Mesendoderm (in vitro differentiated cells): ENCODE results near the gene DRAXIN.

ENCODE experiments used
- DNase-seq: peaks from one replicate; pipeline ENCODE4 v3.0.0; 2013
- H2AK5ac ChIP-seq: 2 replicates; pipeline ENCODE4 v1.6.1; 2013; ENCODE audit warnings: low read length, inconsistent platforms
- H2BK120ac ChIP-seq: 2 replicates; pipeline ENCODE4 v1.6.1; 2013; ENCODE audit warnings: low read depth, mild to moderate bottlenecking, low read length, moderate library complexity, mixed read lengths
- H2BK15ac ChIP-seq: replicated peaks from 2 replicates; pipeline ENCODE4 v1.6.1; 2013; ENCODE audit warnings: low read depth, mild to moderate bottlenecking, moderate library complexity
- H2BK5ac ChIP-seq: 2 replicates; pipeline ENCODE4 v1.6.1; 2013; ENCODE audit warnings: low read length, inconsistent platforms
- H3K18ac ChIP-seq: 2 replicates; pipeline ENCODE4 v1.6.1; 2013; ENCODE audit warnings: mild to moderate bottlenecking, low read length, mixed read lengths
- H3K23ac ChIP-seq: one replicate; pipeline ENCODE4 v1.6.1; 2013; ENCODE audit warnings: low read length
- H3K27ac ChIP-seq: 2 replicates; pipeline ENCODE4 v1.5.1; 2013; ENCODE audit warnings: low read depth, mild to moderate bottlenecking, inconsistent platforms, low read length, moderate library complexity
- H3K27me3 ChIP-seq: 2 replicates; pipeline ENCODE4 v1.6.1; 2013; ENCODE audit warnings: low read length, control low read depth, mild to moderate bottlenecking, inconsistent platforms; ENCODE audit not compliant: insufficient read depth, poor library complexity
- H3K36me3 ChIP-seq: 2 replicates; pipeline ENCODE4 v1.6.1; 2013; ENCODE audit warnings: low read length, inconsistent platforms; ENCODE audit not compliant: control insufficient read depth, insufficient read depth
- H3K4ac ChIP-seq: one replicate; pipeline ENCODE4 v1.6.1; 2013; ENCODE audit warnings: low read depth, mild to moderate bottlenecking, low read length, moderate library complexity
- H3K4me1 ChIP-seq: 2 replicates; pipeline ENCODE4 v1.6.1; 2013; ENCODE audit warnings: low read depth, low read length, inconsistent platforms; ENCODE audit not compliant: control insufficient read depth
- H3K4me2 ChIP-seq: 2 replicates; pipeline ENCODE4 v1.6.1; 2013; ENCODE audit warnings: low read length
- H3K4me3 ChIP-seq: 2 replicates; pipeline ENCODE4 v1.5.1; 2013; ENCODE audit warnings: mild to moderate bottlenecking, low read length
- H3K56ac ChIP-seq: one replicate; pipeline ENCODE4 v1.6.1; 2013; ENCODE audit warnings: low read length
- H3K79me1 ChIP-seq: 2 replicates; pipeline ENCODE4 v1.6.1; 2013; ENCODE audit warnings: low read length, inconsistent platforms
- H3K79me2 ChIP-seq: 2 replicates; pipeline ENCODE4 v1.6.1; 2013; ENCODE audit warnings: mild to moderate bottlenecking, low read length; ENCODE audit not compliant: control insufficient read depth, insufficient read depth
- H3K9ac ChIP-seq: 2 replicates; pipeline ENCODE4 v1.6.1; 2013; ENCODE audit warnings: low read length, inconsistent platforms
- H4K5ac ChIP-seq: one replicate; pipeline ENCODE4 v1.6.1; 2013; ENCODE audit warnings: low read length
- H4K8ac ChIP-seq: one replicate; pipeline ENCODE4 v1.6.1; 2013; ENCODE audit warnings: low read depth, mild to moderate bottlenecking, control low read depth, low read length, moderate library complexity
- WGBS: extraction: QIAGEN DNeasy Blood & Tissue Kit; methylation state at CpG from one replicate; pipeline ENCODE4 v1.1.7; 2013; ENCODE audit warnings: low lambda C conversion rate, missing lambda C conversion rate; ENCODE audit not compliant: insufficient coverage; ENCODE audit errors: extremely low coverage; 5-methylcytosine and 5-hydroxymethylcytosine counted together

The DRAXIN gene

DNA sequence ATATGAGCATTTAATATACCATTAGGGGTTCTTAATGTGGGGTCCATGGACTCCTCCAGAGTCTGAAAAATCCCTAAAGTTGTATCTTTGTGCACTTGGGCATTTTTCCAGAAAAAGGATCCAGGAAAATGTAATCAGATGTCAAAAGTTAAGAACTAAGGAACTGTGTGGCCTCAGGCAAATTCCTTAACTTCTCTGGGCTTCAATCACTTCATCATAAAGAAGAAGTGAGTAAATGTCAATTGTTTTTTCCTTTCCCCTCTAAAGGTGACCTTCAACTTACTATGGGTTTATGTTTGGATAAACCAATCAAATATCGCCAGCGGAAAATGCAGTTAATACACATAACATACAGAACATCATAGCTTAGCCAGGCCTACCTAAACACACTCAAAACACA lies 13.1 kb upstream of the DRAXIN start:
- Histone ChIP-seq H3K27me3 (no peaks in the 10 kb centered on the region), H2AK5ac (no peak overlapping the region), H3K9ac (no peak overlapping the region), H3K27ac (no peak overlapping the region), H3K18ac (no peak overlapping the region), H2BK120ac (no peak overlapping the region), H3K56ac (no peak overlapping the region), H3K79me1 (peaks cover 1% of the 10 kb centered on the region), H3K4me1 (peaks cover 6% of the 10 kb centered on the region), H4K8ac (no peak overlapping the region), H2BK5ac (no peak overlapping the region), H3K4ac (no peak overlapping the region), H3K23ac (no peak overlapping the region), H2BK15ac (no peak overlapping the region), H3K36me3 (peaks cover 10% of the 10 kb centered on the region), H4K5ac (no peak overlapping the region), H3K4me3 (no peak overlapping the region), H3K79me2 (peaks cover 2% of the 10 kb centered on the region), H3K4me2 (no peak overlapping the region)
- DNase-seq = no peak
- WGBS = no CpG with 5 or more reads among the region's 2 CpGs

DNA sequence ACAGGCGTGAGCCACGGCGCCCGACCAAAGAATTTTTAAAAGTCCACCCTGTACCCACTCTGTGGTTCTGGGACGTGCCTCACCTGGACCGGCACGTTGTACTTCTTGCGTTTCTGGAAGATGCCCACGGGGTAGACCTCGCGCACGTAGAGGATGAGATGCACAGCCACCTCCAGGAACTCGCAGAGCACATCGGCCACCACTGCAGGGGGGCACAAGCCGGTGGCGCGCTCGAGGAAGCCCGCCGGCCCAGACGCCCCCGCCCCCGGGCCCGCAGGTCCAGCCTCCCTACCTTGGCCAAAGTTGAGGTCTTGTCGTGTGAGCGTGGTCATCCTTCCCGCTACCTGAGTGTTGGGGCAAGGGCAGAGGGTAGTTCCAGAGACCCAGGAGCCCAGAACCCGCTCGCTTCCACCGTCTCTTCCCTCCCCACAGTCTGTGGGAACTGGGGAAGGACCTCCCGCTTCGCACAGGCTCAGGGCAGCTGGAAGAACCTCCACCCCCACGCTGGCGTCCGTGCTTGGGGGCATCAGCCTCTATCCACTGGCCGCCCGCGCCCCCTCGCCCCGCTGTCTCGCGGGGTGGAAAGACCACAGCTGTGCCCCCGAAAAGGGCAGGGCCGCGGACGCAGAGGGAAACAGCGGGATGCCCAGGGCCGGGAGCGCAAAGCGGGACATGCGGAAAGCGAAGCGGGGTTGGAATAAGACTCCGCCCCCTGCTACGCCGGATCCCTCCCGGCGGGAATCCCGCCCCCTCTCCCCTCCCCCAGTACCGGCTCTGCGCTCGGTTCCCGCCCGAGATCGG lies 11.0 kb upstream of the DRAXIN start:
- no CpG with 5 or more reads among the region's 65 CpGs for WGBS
- no peak overlapping the region for H2AK5ac ChIP-seq
- peak overlapping the region; percentile 98 for H3K56ac ChIP-seq
- peaks cover 1% of the 10 kb centered on the region for H3K79me1 ChIP-seq
- H2BK15ac ChIP-seq = no peak overlapping the region
- H3K18ac ChIP-seq = peak overlapping the region; percentile 13
- H3K79me2 ChIP-seq = peaks cover 4% of the 10 kb centered on the region
- H3K27ac ChIP-seq = peak overlapping the region; percentile 87
- H3K4me3 ChIP-seq = peak overlapping the region; percentile 87
- H3K4me1 ChIP-seq = peaks cover 9% of the 10 kb centered on the region
- H3K36me3 ChIP-seq = peaks cover 4% of the 10 kb centered on the region
- peak overlapping the region; percentile 96 for H3K9ac ChIP-seq
- peak; percentile 55 for DNase-seq
- H3K4me2 ChIP-seq = peak overlapping the region; percentile 76
- no peak overlapping the region for H4K8ac ChIP-seq
- H2BK120ac ChIP-seq = no peak overlapping the region
- H3K4ac ChIP-seq = no peak overlapping the region
- H4K5ac ChIP-seq = no peak overlapping the region
- H3K27me3 ChIP-seq = no peaks in the 10 kb centered on the region
- peak overlapping the region; percentile 61 for H2BK5ac ChIP-seq
- peak overlapping the region; percentile 100 for H3K23ac ChIP-seq

DNA sequence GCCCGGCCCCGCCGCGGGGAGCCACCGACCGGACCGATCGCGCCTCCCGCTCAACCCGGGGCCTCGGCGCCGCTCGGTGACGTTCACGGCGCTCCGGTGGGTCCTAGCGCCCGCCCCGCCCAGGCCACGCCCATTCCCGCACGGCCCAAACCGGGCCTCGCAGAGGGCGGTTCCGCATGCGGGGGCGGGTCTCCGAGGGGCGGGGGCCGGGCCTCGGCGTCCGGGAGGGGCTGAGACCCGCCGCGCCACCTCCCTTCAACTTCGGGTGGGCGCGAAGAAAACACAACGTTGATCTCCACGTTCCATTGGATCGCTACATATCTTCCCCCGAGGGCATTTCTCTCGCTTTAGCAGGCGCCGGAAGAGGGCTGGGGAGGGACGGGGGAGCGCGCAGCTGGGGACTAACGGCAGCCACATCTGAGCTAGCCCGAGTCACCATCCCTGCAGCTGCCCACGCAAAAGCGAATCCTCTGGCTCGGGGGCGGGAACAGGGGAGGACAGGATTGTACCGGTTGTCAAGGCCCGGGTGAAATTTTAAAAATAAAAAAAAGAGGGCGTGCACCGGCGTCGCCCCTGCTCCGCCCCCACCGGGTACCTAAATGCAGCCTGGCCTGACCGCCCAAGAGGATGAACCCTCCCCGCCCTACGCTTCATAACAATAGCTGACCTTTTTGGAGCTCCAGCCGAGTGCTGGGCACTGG lies 10.3 kb upstream of the DRAXIN start, which contains the start of gene MAD2L2:
MAD2L2 (minus strand) TSS at position 78 of the 701 bp plus-strand sequence. CDS start 547 bp downstream, outside the sequence.
- no peak within 1 kb of the TSS for H2BK15ac ChIP-seq
- peak within 1 kb of the TSS; percentile 98 for H3K56ac ChIP-seq
- peak within 1 kb of the TSS; percentile 88 for H3K27ac ChIP-seq
- peaks cover 1% of the 10 kb centered on the region for H3K36me3 ChIP-seq
- peak within 1 kb of the TSS; percentile 100 for H3K23ac ChIP-seq
- H3K79me1 ChIP-seq = peaks cover 1% of the 10 kb centered on the region
- peak within 1 kb of the TSS; percentile 61 for H2BK5ac ChIP-seq
- H2BK120ac ChIP-seq = no peak within 1 kb of the TSS
- H4K8ac ChIP-seq = no peak within 1 kb of the TSS
- peaks cover 8% of the 10 kb centered on the region for H3K79me2 ChIP-seq
- H3K27me3 ChIP-seq = no peaks in the 10 kb centered on the region
- WGBS = no CpG with 5 or more reads among the region's 71 CpGs
- peak within 1 kb of the TSS; percentile 61 for H3K18ac ChIP-seq
- no peak within 1 kb of the TSS for H3K4ac ChIP-seq
- H3K4me2 ChIP-seq = peak within 1 kb of the TSS; percentile 97
- H3K9ac ChIP-seq = peak within 1 kb of the TSS; percentile 96
- H4K5ac ChIP-seq = no peak within 1 kb of the TSS
- DNase-seq = peak; percentile 89
- peak within 1 kb of the TSS; percentile 87 for H3K4me3 ChIP-seq
- H3K4me1 ChIP-seq = peaks cover 9% of the 10 kb centered on the region
- no peak within 1 kb of the TSS for H2AK5ac ChIP-seq

DNA sequence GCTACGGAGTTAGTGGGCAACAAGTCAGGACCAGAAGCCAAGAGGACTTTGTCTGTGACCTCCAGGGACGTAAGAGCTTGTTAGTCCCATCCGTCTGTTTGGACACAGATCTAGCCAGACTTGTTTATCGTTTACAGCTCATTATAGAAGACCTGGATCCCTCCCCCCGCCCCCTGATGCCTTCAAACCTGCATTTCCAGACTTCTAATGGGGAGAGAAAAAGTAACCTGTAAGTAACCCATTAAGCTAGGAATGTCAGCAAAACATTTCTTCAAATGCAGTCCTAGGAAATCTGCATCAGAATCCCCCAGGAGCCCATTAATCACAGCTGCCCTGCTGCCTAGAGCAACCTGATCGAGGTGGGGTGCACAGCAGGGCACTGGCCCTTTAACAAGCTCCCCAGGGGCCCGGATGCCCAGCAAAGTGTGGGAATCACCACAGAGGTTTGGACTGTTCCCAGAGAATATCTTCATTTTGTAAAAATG lies 9.2 kb upstream of the DRAXIN start:
- peaks cover 9% of the 10 kb centered on the region for H3K79me2 ChIP-seq
- H3K27ac ChIP-seq = peak overlapping the region; percentile 88
- DNase-seq = peak; percentile 66
- peak overlapping the region; percentile 81 for H3K56ac ChIP-seq
- H3K4me3 ChIP-seq = no peak overlapping the region
- peaks cover 9% of the 10 kb centered on the region for H3K4me1 ChIP-seq
- WGBS = no CpG with 5 or more reads among the region's 7 CpGs
- no peak overlapping the region for H3K23ac ChIP-seq
- H4K8ac ChIP-seq = no peak overlapping the region
- H2AK5ac ChIP-seq = no peak overlapping the region
- H3K27me3 ChIP-seq = no peaks in the 10 kb centered on the region
- no peak overlapping the region for H2BK5ac ChIP-seq
- no peak overlapping the region for H3K4ac ChIP-seq
- H3K79me1 ChIP-seq = peaks cover 1% of the 10 kb centered on the region
- no peak overlapping the region for H3K18ac ChIP-seq
- peak overlapping the region; percentile 32 for H3K4me2 ChIP-seq
- no peak overlapping the region for H4K5ac ChIP-seq
- no peaks in the 10 kb centered on the region for H3K36me3 ChIP-seq
- H2BK15ac ChIP-seq = no peak overlapping the region
- peak overlapping the region; percentile 24 for H3K9ac ChIP-seq
- no peak overlapping the region for H2BK120ac ChIP-seq

DNA sequence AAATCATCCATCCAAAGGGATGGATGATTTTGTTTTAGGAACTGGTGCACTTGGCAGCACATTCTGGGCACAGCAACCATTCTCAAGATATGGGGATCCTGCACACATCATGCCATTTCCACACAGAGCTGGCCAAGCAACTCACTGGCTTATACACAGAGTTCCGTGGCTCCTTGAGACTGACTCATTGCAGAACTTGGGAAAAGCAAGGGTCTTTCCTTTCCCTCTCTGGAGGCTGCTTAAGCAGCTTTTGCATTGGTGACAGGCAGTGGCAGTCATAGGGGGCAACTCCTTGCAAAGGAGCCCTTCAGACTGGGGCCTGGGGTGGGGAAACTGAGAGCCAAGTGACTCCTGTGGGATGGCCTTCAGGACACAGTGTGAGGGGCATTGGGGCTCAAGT lies 8.7 kb upstream of the DRAXIN start:
- peak overlapping the region; percentile 48 for H3K4ac ChIP-seq
- H2AK5ac ChIP-seq = no peak overlapping the region
- H4K5ac ChIP-seq = no peak overlapping the region
- no peak overlapping the region for H2BK5ac ChIP-seq
- H3K56ac ChIP-seq = peak overlapping the region; percentile 3
- H2BK120ac ChIP-seq = no peak overlapping the region
- no peak for DNase-seq
- no peak overlapping the region for H4K8ac ChIP-seq
- no peak overlapping the region for H3K9ac ChIP-seq
- H3K23ac ChIP-seq = no peak overlapping the region
- H3K79me2 ChIP-seq = peaks cover 11% of the 10 kb centered on the region
- H2BK15ac ChIP-seq = no peak overlapping the region
- peak overlapping the region; percentile 52 for H3K18ac ChIP-seq
- peak overlapping the region; percentile 47 for H3K27ac ChIP-seq
- H3K27me3 ChIP-seq = no peaks in the 10 kb centered on the region
- H3K4me1 ChIP-seq = peaks cover 9% of the 10 kb centered on the region
- H3K36me3 ChIP-seq = no peaks in the 10 kb centered on the region
- no peak overlapping the region for H3K4me2 ChIP-seq
- H3K79me1 ChIP-seq = peaks cover 1% of the 10 kb centered on the region
- no peak overlapping the region for H3K4me3 ChIP-seq
- no CpG with 5 or more reads among the region's 1 CpG for WGBS
